Measurements from ENCODE around the gene HMSD. TPM values are rescaled to one million over a fixed set of nuclear protein-coding genes. Genes with fewer than 3 reads are reported as not detected.

The HMSD gene
- total RNA-seq, 1 experiment from 2014 or later = 1.00 TPM

DNA sequence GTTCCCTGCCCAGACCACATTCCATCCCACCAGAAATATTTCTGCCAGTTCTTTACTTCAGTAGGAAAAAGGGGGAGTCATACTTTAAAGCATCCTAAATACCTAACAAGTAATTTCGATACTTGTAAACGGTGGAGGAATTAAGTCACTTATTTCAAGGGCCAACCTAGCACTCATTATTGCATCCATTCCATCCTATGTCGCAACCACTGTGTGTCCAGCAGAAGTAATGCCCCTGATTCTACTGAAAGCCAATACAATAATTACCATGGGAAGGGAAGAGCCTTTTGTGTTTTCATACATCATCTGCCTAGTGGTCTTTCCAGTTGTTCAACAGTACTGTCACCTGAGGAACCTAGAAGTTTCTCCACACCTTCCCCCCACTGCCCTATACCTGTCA, 33.3 kb downstream of the HMSD start:
- Histone ChIP-seq H3K27me3 (replicated peaks) (no peaks in the 10 kb centered on the region), H3K27ac (no peak overlapping the region), H3K4me3 (no peak overlapping the region), H3K4me1 (replicated peaks) (peaks cover 5% of the 10 kb centered on the region), H3K36me3 (peaks cover 68% of the 10 kb centered on the region), H3K9me3 (replicated peaks) (no peaks in the 10 kb centered on the region)
- DNase-seq (ENCODE audit: low read depth in 1 of 2, low spot score in 2 of 2) = no peak

DNA sequence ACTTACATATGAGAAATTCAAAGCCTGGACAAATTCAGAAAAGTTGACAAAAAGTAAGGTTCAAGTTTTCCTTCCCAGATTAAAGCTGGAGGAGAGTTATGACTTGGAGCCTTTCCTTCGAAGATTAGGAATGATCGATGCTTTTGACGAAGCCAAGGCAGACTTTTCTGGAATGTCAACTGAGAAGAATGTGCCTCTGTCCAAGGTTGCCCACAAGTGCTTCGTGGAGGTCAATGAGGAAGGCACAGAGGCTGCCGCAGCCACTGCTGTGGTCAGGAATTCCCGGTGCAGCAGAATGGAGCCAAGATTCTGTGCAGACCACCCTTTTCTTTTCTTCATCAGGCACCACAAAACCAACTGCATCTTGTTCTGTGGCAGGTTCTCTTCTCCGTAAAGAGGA, 37.8 kb downstream of the HMSD start:
- Histone ChIP-seq H3K9me3 (replicated peaks) (no peaks in the 10 kb centered on the region), H3K27ac (no peak overlapping the region), H3K36me3 (peaks cover 70% of the 10 kb centered on the region), H3K4me3 (no peak overlapping the region), H3K4me1 (replicated peaks) (no peaks in the 10 kb centered on the region), H3K27me3 (replicated peaks) (no peaks in the 10 kb centered on the region)
- no peak for DNase-seq (ENCODE audit: low read depth in 1 of 2, low spot score in 2 of 2)

DNA sequence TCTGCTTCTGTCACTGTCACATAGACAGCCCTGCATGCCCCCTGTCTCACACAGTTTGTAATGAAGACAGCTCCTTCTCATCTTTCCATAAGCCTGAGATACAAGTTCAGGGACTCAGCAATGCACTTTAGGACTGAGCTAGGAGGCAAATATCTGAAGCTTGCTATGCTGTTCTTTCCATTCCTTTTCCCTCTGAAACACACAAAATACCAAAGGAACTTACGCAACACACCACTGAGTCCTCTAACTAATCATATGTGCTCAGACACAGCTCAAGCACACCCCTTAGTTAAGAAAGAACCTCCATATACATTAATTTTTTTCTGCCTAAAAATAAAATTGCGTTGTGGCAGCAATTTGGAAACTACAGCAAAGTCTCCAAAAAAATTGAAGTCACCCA, 38.6 kb downstream of the HMSD start:
- Histone ChIP-seq H3K36me3 (peaks cover 61% of the 10 kb centered on the region), H3K27ac (no peak overlapping the region), H3K9me3 (replicated peaks) (no peaks in the 10 kb centered on the region), H3K27me3 (replicated peaks) (no peaks in the 10 kb centered on the region), H3K4me3 (no peak overlapping the region), H3K4me1 (replicated peaks) (no peaks in the 10 kb centered on the region)
- no peak for DNase-seq (ENCODE audit: low read depth in 1 of 2, low spot score in 2 of 2)

DNA sequence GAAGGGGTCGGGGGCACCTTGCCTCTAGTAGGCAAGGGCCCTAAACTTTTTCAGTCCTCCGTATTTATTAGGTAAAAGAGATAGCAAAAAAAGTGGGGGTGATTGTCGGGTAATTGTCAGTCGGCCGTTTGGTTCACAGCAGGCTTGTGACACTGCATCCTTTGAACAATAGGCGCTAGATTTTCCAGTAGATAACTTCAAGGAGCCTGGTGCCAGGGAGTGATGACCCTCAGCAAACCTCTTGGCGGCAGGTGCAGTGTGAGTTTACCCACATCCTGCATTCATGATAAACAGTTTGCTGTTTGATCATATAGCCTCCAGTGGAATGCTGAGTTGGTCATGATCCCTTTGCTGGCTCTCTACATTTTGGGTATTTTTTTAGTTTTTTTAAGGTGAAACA, 43.6 kb downstream of the HMSD start:
- Histone ChIP-seq H3K4me3 (no peak overlapping the region), H3K9me3 (replicated peaks) (peaks cover 10% of the 10 kb centered on the region), H3K27ac (no peak overlapping the region), H3K36me3 (peaks cover 17% of the 10 kb centered on the region), H3K27me3 (replicated peaks) (no peaks in the 10 kb centered on the region), H3K4me1 (replicated peaks) (no peaks in the 10 kb centered on the region)
- DNase-seq (ENCODE audit: low read depth in 1 of 2, low spot score in 2 of 2) = no peak

DNA sequence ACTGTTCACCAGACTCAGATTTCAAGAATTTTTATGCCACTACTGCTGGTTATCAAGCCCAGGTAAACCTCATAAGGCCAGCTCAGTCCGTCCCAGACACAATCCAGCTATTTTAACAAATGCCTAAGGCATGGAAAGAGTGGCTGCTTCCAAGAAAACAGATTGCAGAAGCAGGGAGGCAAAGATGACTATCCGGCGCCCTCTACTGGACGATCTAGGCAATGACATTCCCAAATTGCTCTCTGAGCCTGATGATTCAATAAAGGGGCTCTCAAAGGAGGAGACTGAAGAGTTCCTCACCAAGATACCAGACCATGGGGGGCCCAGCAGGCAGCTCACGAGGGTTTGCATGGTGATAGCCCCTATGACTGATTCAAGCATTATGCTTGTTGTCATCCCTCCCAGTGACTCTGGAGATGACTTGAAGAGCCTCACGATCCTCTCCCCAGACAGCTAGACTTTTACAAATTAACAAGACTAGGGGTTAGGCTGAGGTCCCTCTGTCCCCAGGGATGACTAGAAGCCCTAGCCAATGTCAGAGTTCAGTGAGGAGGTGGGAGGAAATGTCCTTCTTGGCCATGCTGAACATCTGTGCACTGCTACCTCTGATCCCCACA, 45.8 kb downstream of the HMSD start:
- H3K36me3 ChIP-seq = no peaks in the 10 kb centered on the region
- no peaks in the 10 kb centered on the region for H3K4me1 ChIP-seq (replicated peaks)
- peaks cover 10% of the 10 kb centered on the region for H3K9me3 ChIP-seq (replicated peaks)
- H3K27ac ChIP-seq = no peak overlapping the region
- peak in 1 of 2 experiments; percentile 52 for DNase-seq (ENCODE audit: low read depth in 1 of 2, low spot score in 2 of 2)
- H3K27me3 ChIP-seq (replicated peaks) = no peaks in the 10 kb centered on the region
- H3K4me3 ChIP-seq = no peak overlapping the region

DNA sequence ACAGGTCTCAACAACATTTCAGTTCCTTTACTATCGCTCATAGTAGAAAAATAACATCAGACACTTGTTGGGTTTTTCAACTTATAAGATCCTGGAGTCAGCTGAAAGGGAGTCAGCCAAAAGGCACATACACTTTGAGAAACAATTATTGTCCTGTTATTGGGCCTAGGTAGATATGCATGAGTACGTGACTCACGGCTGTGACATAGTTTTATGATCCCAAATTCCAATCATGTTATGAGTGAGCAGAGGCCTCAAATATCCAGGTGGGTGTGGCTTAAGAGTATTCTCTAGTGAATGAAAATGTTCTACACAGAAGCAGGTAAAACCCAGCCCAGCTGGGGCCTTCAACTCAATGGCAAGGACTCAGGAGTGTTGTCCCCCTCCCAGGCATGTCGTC, 47.9 kb downstream of the HMSD start:
- Histone ChIP-seq H3K4me3 (no peak overlapping the region), H3K36me3 (no peaks in the 10 kb centered on the region), H3K9me3 (replicated peaks) (peaks cover 10% of the 10 kb centered on the region), H3K4me1 (replicated peaks) (no peaks in the 10 kb centered on the region), H3K27ac (no peak overlapping the region), H3K27me3 (replicated peaks) (no peaks in the 10 kb centered on the region)
- no peak for DNase-seq (ENCODE audit: low read depth in 1 of 2, low spot score in 2 of 2)

DNA sequence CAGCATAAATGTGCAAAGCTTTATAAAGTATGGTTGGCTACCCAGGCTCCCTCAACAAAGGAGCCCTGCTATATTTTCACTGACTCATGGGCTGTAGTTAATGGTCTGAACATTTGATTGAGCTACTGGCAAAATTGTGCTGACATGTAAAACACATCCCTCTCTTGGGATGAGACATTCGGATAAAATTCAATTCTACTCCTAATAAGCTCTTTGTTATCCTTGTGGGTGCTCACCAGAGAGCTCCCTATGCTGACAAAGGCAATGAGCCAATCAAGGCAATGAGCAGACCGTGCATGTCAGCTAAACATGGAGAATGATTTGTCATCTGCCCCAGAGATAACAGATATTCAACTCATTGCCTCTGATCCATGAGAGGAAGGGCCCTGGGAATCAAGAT, 48.5 kb downstream of the HMSD start:
- no peaks in the 10 kb centered on the region for H3K36me3 ChIP-seq
- DNase-seq (ENCODE audit: low read depth in 1 of 2, low spot score in 2 of 2) = no peak
- H3K27ac ChIP-seq = no peak overlapping the region

GRCh38 chr18:63999871-64000270, 50.8 kb downstream of the HMSD start:
- Histone ChIP-seq H3K36me3 (no peaks in the 10 kb centered on the region), H3K27ac (no peak overlapping the region), H3K4me1 (replicated peaks) (no peaks in the 10 kb centered on the region), H3K27me3 (replicated peaks) (no peaks in the 10 kb centered on the region), H3K4me3 (no peak overlapping the region), H3K9me3 (replicated peaks) (peaks cover 10% of the 10 kb centered on the region)
- DNase-seq (ENCODE audit: low read depth in 1 of 2, low spot score in 2 of 2) = no peak

More for the DNA sequence above, 48.5 kb downstream of the HMSD start:
- Histone ChIP-seq H3K9me3 (replicated peaks) (peaks cover 10% of the 10 kb centered on the region), H3K27me3 (replicated peaks) (no peaks in the 10 kb centered on the region), H3K4me1 (replicated peaks) (no peaks in the 10 kb centered on the region), H3K4me3 (no peak overlapping the region)

DNA sequence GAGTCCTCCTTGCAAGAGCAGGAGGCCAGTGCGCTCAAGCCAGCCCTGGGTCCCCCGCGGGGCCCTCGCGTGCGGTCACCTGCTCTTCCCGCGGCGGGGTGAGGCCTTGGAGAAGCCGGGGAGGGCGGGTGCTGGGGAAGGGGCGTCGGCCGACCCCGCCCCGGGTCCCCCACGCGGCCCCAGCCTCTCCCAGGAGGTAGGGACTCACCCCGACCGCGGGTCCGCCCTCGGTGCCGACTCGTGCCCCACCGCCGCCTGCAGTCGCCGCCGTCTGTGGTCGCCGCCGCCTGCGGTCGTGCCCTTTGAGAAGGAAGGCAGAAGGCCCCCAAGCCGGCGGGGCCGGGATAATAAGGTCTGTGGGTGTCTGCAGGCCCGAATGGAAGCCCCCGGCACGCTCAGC, 53.5 kb downstream of the HMSD start:
- H3K27ac ChIP-seq = no peak overlapping the region
- DNase-seq (ENCODE audit: low read depth in 1 of 2, low spot score in 2 of 2) = no peak
- no peaks in the 10 kb centered on the region for H3K9me3 ChIP-seq (replicated peaks)
- no peaks in the 10 kb centered on the region for H3K4me1 ChIP-seq (replicated peaks)
- no peaks in the 10 kb centered on the region for H3K36me3 ChIP-seq
- no peak overlapping the region for H3K4me3 ChIP-seq
- no peaks in the 10 kb centered on the region; the same call in 1 of the 2 replicates for H3K27me3 ChIP-seq (replicated peaks)

DNA sequence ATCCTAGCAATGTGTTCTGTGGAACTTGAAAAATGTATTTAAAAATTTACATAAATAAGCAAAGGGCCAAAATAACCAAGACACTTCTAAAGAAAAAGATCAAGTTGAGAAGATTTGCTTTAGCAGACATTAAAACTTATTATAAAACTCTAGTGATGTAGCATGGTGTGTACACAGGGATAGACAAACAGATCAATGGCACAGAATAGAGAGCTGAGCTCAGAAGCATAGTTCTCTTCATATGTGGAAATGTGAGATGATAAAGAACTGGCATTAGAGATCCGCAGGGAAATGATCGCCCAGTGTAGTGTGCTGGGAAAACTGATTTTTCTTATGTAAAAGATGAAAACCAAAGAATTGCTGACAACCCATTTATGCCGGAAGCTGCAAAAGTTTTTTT, 60.2 kb downstream of the HMSD start:
- no peaks in the 10 kb centered on the region for H3K4me1 ChIP-seq (replicated peaks)
- no peak overlapping the region for H3K4me3 ChIP-seq
- H3K27me3 ChIP-seq (replicated peaks) = peaks cover 4% of the 10 kb centered on the region; the same call in 1 of the 2 replicates
- no peaks in the 10 kb centered on the region for H3K9me3 ChIP-seq (replicated peaks)
- DNase-seq (ENCODE audit: low read depth in 1 of 2, low spot score in 2 of 2) = no peak
- no peaks in the 10 kb centered on the region for H3K36me3 ChIP-seq
- H3K27ac ChIP-seq = no peak overlapping the region

Other genes starting within 250 kb of the HMSD start
- not detected in 2 replicates for gene SERPINB11, start 246.3 kb upstream of the HMSD start, total RNA-seq (2014; rRNA removed; shearing (Covaris generic))
- gene SERPINB7, start 173.9 kb upstream of the HMSD start, total RNA-seq (2014; rRNA removed; shearing (Covaris generic)) = 5.8 and 8.5 TPM in 2 replicates
- gene SERPINB2, start 61.6 kb upstream of the HMSD start, total RNA-seq (2014; rRNA removed; shearing (Covaris generic)) = 0.74 TPM in 1 of 2 replicates, not detected in the other
- gene SERPINB10, start 41.3 kb upstream of the HMSD start, total RNA-seq (2014; rRNA removed; shearing (Covaris generic)) = 1.7 TPM in 1 of 2 replicates, not detected in the other
- gene SERPINB8, start 20.8 kb downstream of the HMSD start, total RNA-seq (2014; rRNA removed; shearing (Covaris generic)) = 27.2 and 28.6 TPM in 2 replicates
- not detected in 2 replicates for gene LINC00305, start 199.8 kb downstream of the HMSD start, total RNA-seq (2014; rRNA removed; shearing (Covaris generic))